HCT116 (cell line): ENCODE measurements around the gene CTIF. TPM values are rescaled to one million over a fixed set of nuclear protein-coding genes. Genes with fewer than 3 reads are reported as not detected.

Source experiments
- ATAC-seq: fragments of 200-7000 bp; cut with Tn5 transposase; 2 replicates; pipeline ENCODE4 v1.9.1; 2020; ENCODE audit warnings: mild to moderate bottlenecking, moderate library complexity
- BruUV-seq: library from RNA; stranded (reverse); fragments of 400-500 nt; replicated peaks from 2 replicates; lab custom pipeline; 2021; lab: Mats Ljungman, UMichigan
- CTCF ChIA-PET: fragments of 300-600 bp; sonication (Branson Sonifier 250); formaldehyde crosslinking; loops from one replicate; lab custom pipeline; 2021; ENCODE audit warnings: antibody characterized with exemption; lab: Charles Lee
- POLR2A ChIA-PET: fragments of 300-600, 350-600 bp; sonication (Branson Sonifier 250); formaldehyde crosslinking; loops from one replicate; lab custom pipeline; 2021; ENCODE audit warnings: antibody characterized with exemption; lab: Charles Lee
- RAD21 ChIA-PET, 2 experiments: fragments of 300-600 bp; sonication (Branson Sonifier 250); formaldehyde crosslinking; loops; one replicate each; lab custom pipeline; 2023; ENCODE audit warnings: low total read pairs in 2 of 2; ENCODE audit not compliant: uncharacterized antibody in 2 of 2, unreplicated experiment in 2 of 2, low non-redundant PET in 1 of 2; lab: Charles Lee
- DNase-seq: peaks from one replicate; pipeline ENCODE4 v3.0.0-alpha.2; 2010; ENCODE audit warnings: low read depth, low spot score
- H2AFZ ChIP-seq: fragments of 200-600 bp; shearing (Covaris generic), sonication (generic); 2 replicates; pipeline ENCODE4 v1.6.1; 2017; ENCODE audit warnings: low read depth, mixed run types, mixed read lengths, antibody characterized with exemption, low read length; ENCODE audit not compliant: poor library complexity, severe bottlenecking
- H3K27ac ChIP-seq: 2 replicates; pipeline ENCODE4 v1.5.1; 2012; ENCODE audit warnings: low read depth, low read length
- H3K27me3 ChIP-seq: fragments of 200-600 bp; sonication (generic); 2 replicates; pipeline ENCODE4 v1.6.1; 2016; ENCODE audit warnings: mixed run types, low read length, mixed read lengths; ENCODE audit not compliant: insufficient read depth
- H3K36me3 ChIP-seq, 2 experiments: fragments of 200-500 bp in 1 of 2; fragments of 200-600 bp in 1 of 2; sonication (Bioruptor generic) in 1 of 2; sonication (generic) in 1 of 2; 2 replicates each; pipeline versions ENCODE4 v1.5.1 to v1.6.1; 2014 to 2016; ENCODE audit warnings: low read length in 2 of 2, inconsistent platforms in 1 of 2, mixed read lengths in 1 of 2, mixed run types in 1 of 2; ENCODE audit not compliant: insufficient read depth in 2 of 2, control insufficient read depth in 1 of 2
- H3K4me1 ChIP-seq, 2 experiments: fragments of 200-600 bp in 1 of 2; sonication (generic) in 1 of 2; 2 replicates each; pipeline versions ENCODE4 v1.5.1 to v1.6.1; 2012 to 2017; ENCODE audit warnings: low read length in 2 of 2, inconsistent platforms in 1 of 2, mild to moderate bottlenecking in 1 of 2, mixed read lengths in 1 of 2, mixed run types in 1 of 2, moderate library complexity in 1 of 2; ENCODE audit not compliant: insufficient read depth in 2 of 2, control insufficient read depth in 1 of 2
- H3K4me2 ChIP-seq: fragments of 200-600 bp; sonication (generic); 2 replicates; pipeline ENCODE4 v1.6.1; 2017; ENCODE audit warnings: mixed run types, low read length, mixed read lengths
- H3K4me3 ChIP-seq, 2 experiments: fragments of 200-600 bp in 1 of 2; sonication (generic) in 1 of 2; replicated peaks in 1 of 2; 2 replicates each; pipeline ENCODE4 v1.5.1; 2011 to 2016; ENCODE audit warnings: low read length in 2 of 2, control low read depth in 1 of 2, low read depth in 1 of 2, mild to moderate bottlenecking in 1 of 2, mixed read lengths in 1 of 2, mixed run types in 1 of 2
- H3K79me2 ChIP-seq: fragments of 200-600 bp; sonication (generic); 2 replicates; pipeline ENCODE4 v1.6.1; 2017; ENCODE audit warnings: mild to moderate bottlenecking, mixed run types, low read length, moderate library complexity, mixed read lengths; ENCODE audit not compliant: insufficient read depth
- H3K9ac ChIP-seq: fragments of 200-600 bp; sonication (generic); 2 replicates; pipeline ENCODE4 v1.6.1; 2016; ENCODE audit warnings: low read length, mixed read lengths
- H3K9me2 ChIP-seq: fragments of 200-600 bp; sonication (generic), shearing (Covaris generic); 2 replicates; pipeline ENCODE4 v1.6.1; 2017; ENCODE audit warnings: mixed run types, mild to moderate bottlenecking, moderate library complexity; ENCODE audit not compliant: insufficient read depth
- H3K9me3 ChIP-seq, 2 experiments: fragments of 200-500 bp in 1 of 2; fragments of 200-600 bp in 1 of 2; sonication (Bioruptor generic) in 1 of 2; sonication (generic) in 1 of 2; 2 replicates each; pipeline ENCODE4 v1.6.1; 2014 to 2017; ENCODE audit warnings: low read length in 2 of 2, mixed read lengths in 2 of 2, inconsistent platforms in 1 of 2, low read depth in 1 of 2, mild to moderate bottlenecking in 1 of 2, mixed run types in 1 of 2, moderate library complexity in 1 of 2; ENCODE audit not compliant: control insufficient read depth in 1 of 2, insufficient read depth in 1 of 2
- H4K20me1 ChIP-seq: fragments of 200-600 bp; sonication (generic), shearing (Covaris generic); 2 replicates; pipeline ENCODE4 v1.6.1; 2017; ENCODE audit warnings: mixed run types, mild to moderate bottlenecking, moderate library complexity; ENCODE audit not compliant: insufficient read depth
- CEBPB ChIP-seq: IDR thresholded peaks from 2 replicates; pipeline ENCODE4 v1.6.1; 2012; ENCODE audit warnings: low read depth
- ELF1 ChIP-seq: IDR thresholded peaks from 2 replicates; pipeline ENCODE4 v1.6.1; 2012; ENCODE audit warnings: low read depth, borderline replicate concordance
- FOSL1 ChIP-seq: IDR thresholded peaks from 2 replicates; pipeline ENCODE4 v1.6.1; 2012; ENCODE audit warnings: low read depth
- JUND ChIP-seq: IDR thresholded peaks from 2 replicates; pipeline ENCODE4 v1.6.1; 2012
- RAD21 ChIP-seq: IDR thresholded peaks from 2 replicates; pipeline ENCODE4 v1.6.1; 2012; ENCODE audit warnings: low read depth, mild to moderate bottlenecking
- YY1 ChIP-seq: IDR thresholded peaks from 2 replicates; pipeline ENCODE4 v1.6.1; 2011; ENCODE audit warnings: low read length, low read depth, moderate library complexity, mild to moderate bottlenecking; ENCODE audit not compliant: insufficient replicate concordance; ENCODE audit errors: extremely low read depth
- ZFX ChIP-seq: fragments of 450-650 bp; IDR thresholded peaks from 2 replicates; pipeline ENCODE4 v1.6.1; 2017
- intact Hi-C: fragments of 100-400 bp; cut with micrococcal nuclease; formaldehyde crosslinking; loops from 2 replicates; pipeline ENCODE4 v1.10.0; 2022
- total RNA-seq: library from RNA; stranded (reverse); gene quantifications from one replicate; pipeline ENCODE4 v1.2.1, GENCODE V29; 2021; ENCODE audit not compliant: unreplicated experiment
- TF ChIP-seq, protein P1 (sequence below): IDR thresholded peaks from 2 replicates; pipeline ENCODE4 v1.6.1; 2012
- TF ChIP-seq, protein P2 (sequence below), 3 experiments: fragments of 200-600 bp in 1 of 3; sonication (generic) in 1 of 3; IDR thresholded peaks in 2 of 3; conservative IDR thresholded peaks in 1 of 3; 2 replicates each; pipeline ENCODE4 v1.5.1; 2012 to 2017; ENCODE audit warnings: low read depth in 2 of 3, low read length in 2 of 3, antibody characterized with exemption in 1 of 3, borderline replicate concordance in 1 of 3, control low read depth in 1 of 3, mild to moderate bottlenecking in 1 of 3, mixed read lengths in 1 of 3, mixed run types in 1 of 3, moderate library complexity in 1 of 3; ENCODE audit not compliant: insufficient read depth in 1 of 3

CTIF gene
- total RNA-seq, 1 experiment from 2014 or later: 19.7 TPM

DNA sequence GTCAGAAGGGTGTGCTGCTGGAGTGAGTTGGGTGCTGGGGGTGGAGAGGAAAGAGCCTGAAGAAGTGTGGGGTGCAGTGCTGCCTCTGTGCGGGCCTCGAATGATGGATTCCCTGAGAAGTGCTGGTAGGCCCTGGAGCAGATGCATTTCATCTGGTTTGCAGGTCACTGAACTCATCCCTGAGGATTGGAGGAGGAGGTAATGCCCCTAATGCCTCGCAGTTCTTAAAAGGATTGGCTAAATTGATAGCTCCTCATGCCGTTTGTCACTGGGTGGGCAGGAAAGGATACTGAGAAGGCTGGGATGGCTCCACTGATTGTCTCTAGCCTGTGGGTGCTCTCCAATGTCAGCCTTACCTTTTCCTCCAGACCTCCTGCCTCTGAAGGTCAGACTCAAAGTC is 74.1 kb downstream of the CTIF start:
- H3K27me3 ChIP-seq: no peaks in the 10 kb centered on the region
- no peak overlapping the region for H3K9ac ChIP-seq
- H4K20me1 ChIP-seq: no peaks in the 10 kb centered on the region
- H2AFZ ChIP-seq: no peak overlapping the region
- no peak overlapping the region for H3K27ac ChIP-seq
- intact Hi-C loops: no loop called here
- TF ChIP-seq YY1: no peak
- no peak for ATAC-seq
- CTCF ChIA-PET: no interaction called here
- H3K79me2 ChIP-seq: no peaks in the 10 kb centered on the region
- RAD21 ChIA-PET: no interaction called here
- no peak overlapping the region for H3K4me2 ChIP-seq
- no peaks in the 10 kb centered on the region for H3K9me2 ChIP-seq
- H3K4me1 ChIP-seq: peaks cover 4 to 5% of the 10 kb centered on the region in 2 experiments; a peak in 2 of 4 replicates
- no peaks in the 10 kb centered on the region for H3K36me3 ChIP-seq
- H3K4me3 ChIP-seq: no peak overlapping the region
- no peak for DNase-seq
- POLR2A ChIA-PET: no interaction called here
- H3K9me3 ChIP-seq: no peaks in the 10 kb centered on the region
- BruUV-seq: no TSS peak

DNA sequence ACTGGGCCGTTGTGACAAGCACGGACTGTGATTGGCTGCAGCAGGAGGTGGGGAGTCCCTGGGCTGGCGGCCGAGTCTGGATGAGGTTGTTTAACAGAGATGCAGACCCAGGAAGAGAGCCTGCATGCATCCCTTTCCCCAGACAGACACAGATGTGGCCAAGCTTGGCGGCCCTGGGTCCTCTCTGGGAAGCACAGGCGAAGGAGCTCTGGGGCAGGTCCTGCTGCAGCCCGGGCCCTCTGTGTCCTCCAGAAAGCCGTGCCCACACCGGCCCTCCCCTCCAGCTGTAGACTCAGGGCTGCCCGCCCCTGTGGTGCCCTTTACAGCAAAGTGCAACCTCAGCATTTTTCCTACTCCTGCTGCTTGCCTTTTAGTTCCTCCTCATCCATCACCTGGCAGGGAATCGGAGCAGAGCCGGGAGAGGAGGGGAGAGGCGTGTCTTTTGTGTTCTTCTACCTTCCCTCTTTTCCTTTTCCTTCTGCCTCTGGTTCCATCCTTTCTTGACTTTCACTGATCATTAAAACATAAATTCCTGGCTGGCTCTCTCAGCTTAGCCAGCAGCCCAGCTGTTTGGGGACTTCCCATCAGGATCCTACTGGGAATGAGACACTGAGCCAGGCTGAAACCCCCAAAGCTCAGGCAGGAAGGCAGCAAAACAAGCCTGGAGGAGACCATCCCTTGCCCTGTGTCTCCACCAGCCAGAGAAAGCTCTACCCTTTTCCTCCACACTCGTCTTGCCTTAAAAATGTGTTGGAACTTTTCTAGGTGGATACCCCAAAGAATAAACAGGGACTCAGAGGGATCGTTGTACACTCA is 75.0 kb downstream of the CTIF start:
- H3K9me2 ChIP-seq: no peaks in the 10 kb centered on the region
- RAD21 ChIA-PET: no interaction called here
- H3K9me3 ChIP-seq: no peaks in the 10 kb centered on the region
- ATAC-seq (no peak), DNase-seq (no peak)
- H3K79me2 ChIP-seq: no peaks in the 10 kb centered on the region
- H3K9ac ChIP-seq: no peak overlapping the region
- POLR2A ChIA-PET: no interaction called here
- no peaks in the 10 kb centered on the region for H4K20me1 ChIP-seq
- H2AFZ ChIP-seq: no peak overlapping the region
- CTCF ChIA-PET: no interaction called here
- H3K36me3 ChIP-seq: no peaks in the 10 kb centered on the region
- H3K27ac ChIP-seq: no peak overlapping the region
- no peak overlapping the region for H3K4me2 ChIP-seq
- no TSS peak for BruUV-seq
- TF ChIP-seq RAD21: no peak
- no peak for TF ChIP-seq FOSL1
- no peak for TF ChIP-seq ELF1
- TF ChIP-seq YY1: no peak
- no peak for TF ChIP-seq CEBPB
- TF ChIP-seq, protein P1, sequence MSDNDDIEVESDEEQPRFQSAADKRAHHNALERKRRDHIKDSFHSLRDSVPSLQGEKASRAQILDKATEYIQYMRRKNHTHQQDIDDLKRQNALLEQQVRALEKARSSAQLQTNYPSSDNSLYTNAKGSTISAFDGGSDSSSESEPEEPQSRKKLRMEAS: no peak
- TF ChIP-seq, protein P2, sequence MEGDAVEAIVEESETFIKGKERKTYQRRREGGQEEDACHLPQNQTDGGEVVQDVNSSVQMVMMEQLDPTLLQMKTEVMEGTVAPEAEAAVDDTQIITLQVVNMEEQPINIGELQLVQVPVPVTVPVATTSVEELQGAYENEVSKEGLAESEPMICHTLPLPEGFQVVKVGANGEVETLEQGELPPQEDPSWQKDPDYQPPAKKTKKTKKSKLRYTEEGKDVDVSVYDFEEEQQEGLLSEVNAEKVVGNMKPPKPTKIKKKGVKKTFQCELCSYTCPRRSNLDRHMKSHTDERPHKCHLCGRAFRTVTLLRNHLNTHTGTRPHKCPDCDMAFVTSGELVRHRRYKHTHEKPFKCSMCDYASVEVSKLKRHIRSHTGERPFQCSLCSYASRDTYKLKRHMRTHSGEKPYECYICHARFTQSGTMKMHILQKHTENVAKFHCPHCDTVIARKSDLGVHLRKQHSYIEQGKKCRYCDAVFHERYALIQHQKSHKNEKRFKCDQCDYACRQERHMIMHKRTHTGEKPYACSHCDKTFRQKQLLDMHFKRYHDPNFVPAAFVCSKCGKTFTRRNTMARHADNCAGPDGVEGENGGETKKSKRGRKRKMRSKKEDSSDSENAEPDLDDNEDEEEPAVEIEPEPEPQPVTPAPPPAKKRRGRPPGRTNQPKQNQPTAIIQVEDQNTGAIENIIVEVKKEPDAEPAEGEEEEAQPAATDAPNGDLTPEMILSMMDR (IDR thresholded peaks at IDR 0.05 in 2 of 3, conservative IDR thresholded peaks at IDR 0.05 in 1 of 3; ENCODE audit: borderline replicate concordance in 1 of 3, insufficient read depth in 1 of 3, low read depth in 2 of 3, low read length in 2 of 3): no peak
- TF ChIP-seq ZFX: no peak
- TF ChIP-seq JUND: no peak
- TF ChIP-seq, all 23 proteins: peak for 0
- Histone ChIP-seq H3K4me1 (peaks cover 4 to 5% of the 10 kb centered on the region in 2 experiments; a peak in 2 of 4 replicates), H3K4me3 (no peak overlapping the region), H3K27me3 (no peaks in the 10 kb centered on the region)
- intact Hi-C loops: no loop called here
